KMS-11 (cell line): ENCODE data around the gene MED4.

Experiments used
- H2AFZ ChIP-seq: fragments of 200-600 bp; sonication (generic); 2 replicates; pipeline ENCODE4 v1.6.1; 2016; ENCODE audit warnings: antibody characterized with exemption, mixed run types, low read depth
- H3K27ac ChIP-seq: fragments of 200-600 bp; sonication (generic); 2 replicates; pipeline ENCODE4 v1.6.1; 2016; ENCODE audit warnings: mild to moderate bottlenecking, mixed run types
- H3K27me3 ChIP-seq: fragments of 200-600 bp; sonication (generic); 2 replicates; pipeline ENCODE4 v1.6.1; 2017; ENCODE audit warnings: mild to moderate bottlenecking, low read depth, mixed run types, moderate library complexity; ENCODE audit not compliant: insufficient read depth
- H3K36me3 ChIP-seq: fragments of 200-600 bp; sonication (generic); 2 replicates; pipeline ENCODE4 v1.6.1; 2017; ENCODE audit warnings: mild to moderate bottlenecking, mixed run types; ENCODE audit not compliant: insufficient read depth
- H3K4me1 ChIP-seq: fragments of 200-600 bp; sonication (generic); 2 replicates; pipeline ENCODE4 v1.6.1; 2016; ENCODE audit warnings: mild to moderate bottlenecking, low read depth, mixed run types; ENCODE audit not compliant: poor library complexity, severe bottlenecking
- H3K4me2 ChIP-seq: fragments of 200-600 bp; sonication (generic); 2 replicates; pipeline ENCODE4 v1.7.0; 2016; ENCODE audit warnings: mild to moderate bottlenecking, mixed run types
- H3K4me3 ChIP-seq: fragments of 200-600 bp; sonication (generic); IDR thresholded peaks from 2 replicates; pipeline ENCODE4 v1.6.1; 2017; ENCODE audit warnings: low read depth, low read length, mixed read lengths; ENCODE audit not compliant: insufficient read depth
- H3K79me2 ChIP-seq: fragments of 200-600 bp; sonication (generic); 2 replicates; pipeline ENCODE4 v1.6.1; 2016; ENCODE audit warnings: low read depth, mixed run types; ENCODE audit not compliant: insufficient read depth
- H3K9ac ChIP-seq: fragments of 200-600 bp; sonication (generic); 2 replicates; pipeline ENCODE4 v1.6.1; 2016; ENCODE audit warnings: mild to moderate bottlenecking, mixed run types
- H4K20me1 ChIP-seq: fragments of 200-600 bp; sonication (generic); 2 replicates; pipeline ENCODE4 v1.6.1; 2016; ENCODE audit warnings: mild to moderate bottlenecking, mixed run types; ENCODE audit not compliant: insufficient read depth
- CTCF ChIP-seq: fragments of 200-600 bp; sonication (generic); conservative IDR thresholded peaks from 2 replicates; pipeline ENCODE4 v1.6.1; 2017; ENCODE audit warnings: low read depth, mild to moderate bottlenecking, antibody characterized with exemption, low read length, moderate library complexity, mixed read lengths

Gene MED4

GRCh38 chr13:48040049-48040448 is 54.9 kb downstream of the MED4 start:
- Histone ChIP-seq H3K27ac (no peak overlapping the region), H3K27me3 (no peaks in the 10 kb centered on the region), H2AFZ (no peak overlapping the region), H4K20me1 (no peaks in the 10 kb centered on the region), H3K4me3 (no peak overlapping the region), H3K36me3 (no peaks in the 10 kb centered on the region), H3K9ac (no peak overlapping the region), H3K79me2 (no peaks in the 10 kb centered on the region), H3K4me1 (peaks cover 4% of the 10 kb centered on the region), H3K4me2 (no peak overlapping the region)
- no peak for TF ChIP-seq CTCF

GRCh38 chr13:48038761-48039160 is 56.1 kb downstream of the MED4 start:
- H3K79me2 ChIP-seq, result no peaks in the 10 kb centered on the region
- H3K36me3 ChIP-seq, result no peaks in the 10 kb centered on the region
- peaks cover 4% of the 10 kb centered on the region for H3K4me1 ChIP-seq
- no peak overlapping the region for H3K9ac ChIP-seq
- no peak overlapping the region for H3K4me3 ChIP-seq
- no peaks in the 10 kb centered on the region for H3K27me3 ChIP-seq
- no peak overlapping the region for H3K27ac ChIP-seq
- H2AFZ ChIP-seq, result no peak overlapping the region
- TF ChIP-seq CTCF, result no peak
- H4K20me1 ChIP-seq, result no peaks in the 10 kb centered on the region
- peak overlapping the region; percentile 58; the same call in 1 of the 2 replicates for H3K4me2 ChIP-seq

GRCh38 chr13:48037346-48038173 is 57.3 kb downstream of the MED4 start, which contains the start of gene NUDT15:
Gene NUDT15 (plus strand): TSS chr13:48037726. CDS start chr13:48037747, 21 bp downstream.
- Histone ChIP-seq H3K36me3 (no peaks in the 10 kb centered on the region), H4K20me1 (no peaks in the 10 kb centered on the region), H3K27ac (peak within 1 kb of the TSS; percentile 88), H3K27me3 (no peaks in the 10 kb centered on the region), H3K9ac (peak within 1 kb of the TSS; percentile 90), H2AFZ (peak within 1 kb of the TSS; percentile 83), H3K4me3 (no peak within 1 kb of the TSS), H3K79me2 (no peaks in the 10 kb centered on the region), H3K4me2 (peak within 1 kb of the TSS; percentile 73), H3K4me1 (peaks cover 4% of the 10 kb centered on the region)
- peak; percentile 83 for TF ChIP-seq CTCF

GRCh38 chr13:48029859-48030258 is 65.0 kb downstream of the MED4 start:
- Histone ChIP-seq H4K20me1 (no peaks in the 10 kb centered on the region), H3K79me2 (no peaks in the 10 kb centered on the region), H3K4me2 (no peak overlapping the region), H3K4me3 (no peak overlapping the region), H3K36me3 (no peaks in the 10 kb centered on the region), H2AFZ (no peak overlapping the region), H3K9ac (no peak overlapping the region), H3K27me3 (no peaks in the 10 kb centered on the region), H3K4me1 (no peaks in the 10 kb centered on the region), H3K27ac (no peak overlapping the region)
- TF ChIP-seq CTCF, result no peak
